ENCODE data around the gene PIEZO1.

DNA sequence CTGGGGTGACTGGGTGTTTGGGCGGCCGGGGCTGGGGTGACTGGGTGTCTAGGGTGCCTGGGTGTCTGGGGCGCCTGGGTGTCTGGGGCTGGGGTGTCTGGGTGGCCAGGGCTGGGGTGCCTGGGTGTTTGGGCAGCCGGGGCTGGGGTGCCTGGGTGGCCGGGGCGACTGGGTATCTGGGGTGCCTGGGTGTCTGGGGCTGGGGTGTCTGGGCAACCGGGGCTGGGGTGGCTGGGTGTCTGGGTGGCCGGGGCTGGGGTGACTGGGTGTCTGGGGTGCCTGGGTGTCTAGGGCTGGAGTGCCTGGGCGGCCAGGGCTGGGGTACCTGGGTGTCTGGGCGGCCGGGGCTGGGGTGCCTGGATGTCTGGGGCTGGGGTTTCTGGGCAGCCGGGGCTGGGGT is 40.1 kb upstream of the PIEZO1 start:
- TF ChIP-seq EZH2 (IDR thresholded peaks at IDR 0.05; ENCODE audit: borderline replicate concordance, low read length) = no peak
- TF ChIP-seq, protein P1, sequence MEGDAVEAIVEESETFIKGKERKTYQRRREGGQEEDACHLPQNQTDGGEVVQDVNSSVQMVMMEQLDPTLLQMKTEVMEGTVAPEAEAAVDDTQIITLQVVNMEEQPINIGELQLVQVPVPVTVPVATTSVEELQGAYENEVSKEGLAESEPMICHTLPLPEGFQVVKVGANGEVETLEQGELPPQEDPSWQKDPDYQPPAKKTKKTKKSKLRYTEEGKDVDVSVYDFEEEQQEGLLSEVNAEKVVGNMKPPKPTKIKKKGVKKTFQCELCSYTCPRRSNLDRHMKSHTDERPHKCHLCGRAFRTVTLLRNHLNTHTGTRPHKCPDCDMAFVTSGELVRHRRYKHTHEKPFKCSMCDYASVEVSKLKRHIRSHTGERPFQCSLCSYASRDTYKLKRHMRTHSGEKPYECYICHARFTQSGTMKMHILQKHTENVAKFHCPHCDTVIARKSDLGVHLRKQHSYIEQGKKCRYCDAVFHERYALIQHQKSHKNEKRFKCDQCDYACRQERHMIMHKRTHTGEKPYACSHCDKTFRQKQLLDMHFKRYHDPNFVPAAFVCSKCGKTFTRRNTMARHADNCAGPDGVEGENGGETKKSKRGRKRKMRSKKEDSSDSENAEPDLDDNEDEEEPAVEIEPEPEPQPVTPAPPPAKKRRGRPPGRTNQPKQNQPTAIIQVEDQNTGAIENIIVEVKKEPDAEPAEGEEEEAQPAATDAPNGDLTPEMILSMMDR (conservative IDR thresholded peaks at IDR 0.05 in 1 of 2, IDR thresholded peaks at IDR 0.05 in 1 of 2; ENCODE audit: extremely low read depth in 1 of 2, insufficient read depth in 1 of 2, low read depth in 1 of 2, low read length in 2 of 2) = no peak

Data from mammary epithelial cell (primary cell).